Activated T-cell treated with anti-CD3 and anti-CD28 coated beads for 24 hours (primary cell): ENCODE measurements around the gene MAGEL2.
A peak's percentile ranks its signal among the peaks of the same experiment; 100 is the strongest.

Source experiments
- DNase-seq: peaks from one replicate; pipeline ENCODE4 v3.0.0-alpha.2; 2020; ENCODE audit warnings: low read depth

Gene MAGEL2

GRCh38 chr15:23647421-23648370 lies at the start of gene MAGEL2:
MAGEL2 (minus strand) TSS chr15:23647867; CDS start chr15:23647742, 125 bp downstream.
- DNase-seq: no peak

DNA sequence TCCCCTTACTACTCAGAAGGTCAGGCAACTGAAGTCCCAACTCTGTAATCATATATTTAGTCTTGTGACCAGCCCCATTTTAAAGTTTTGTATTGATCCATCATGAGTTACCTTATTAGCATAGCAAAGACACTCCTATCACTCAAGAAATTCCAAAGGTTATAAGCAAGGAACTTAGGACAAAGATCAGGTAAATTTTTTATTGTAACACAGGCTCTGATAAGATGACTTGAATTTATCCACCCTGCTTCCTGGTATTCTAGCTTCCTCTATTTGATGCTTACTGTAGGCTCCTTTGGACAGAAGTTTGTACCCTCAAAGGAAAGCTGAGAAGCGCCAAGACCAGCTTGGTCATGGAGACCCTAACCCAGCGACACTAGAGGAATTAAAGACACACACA lies 47.6 kb upstream of the MAGEL2 start:
- no peak for DNase-seq

DNA sequence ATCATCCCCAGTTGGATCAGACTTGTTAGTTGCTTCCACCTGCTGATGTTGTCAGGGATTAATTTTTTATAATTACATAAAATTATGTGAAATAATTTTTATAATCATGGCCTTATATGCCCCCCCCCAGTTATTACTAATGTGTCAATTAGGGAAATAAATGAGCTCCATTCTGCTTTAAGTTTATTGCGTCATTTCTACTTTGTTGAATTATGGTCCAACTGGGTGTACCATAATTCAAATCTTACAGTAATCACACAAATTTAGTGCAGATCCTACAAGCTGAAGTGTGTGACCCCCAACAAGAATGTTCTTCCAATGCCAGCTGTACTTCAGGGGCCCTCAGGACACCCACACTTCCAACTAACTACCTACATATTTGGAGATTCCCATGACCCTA lies 46.9 kb upstream of the MAGEL2 start:
- DNase-seq: no peak

- no peak for DNase-seq
Observed at GRCh38 chr15:23690450-23690852, 42.8 kb upstream of the MAGEL2 start.

DNA sequence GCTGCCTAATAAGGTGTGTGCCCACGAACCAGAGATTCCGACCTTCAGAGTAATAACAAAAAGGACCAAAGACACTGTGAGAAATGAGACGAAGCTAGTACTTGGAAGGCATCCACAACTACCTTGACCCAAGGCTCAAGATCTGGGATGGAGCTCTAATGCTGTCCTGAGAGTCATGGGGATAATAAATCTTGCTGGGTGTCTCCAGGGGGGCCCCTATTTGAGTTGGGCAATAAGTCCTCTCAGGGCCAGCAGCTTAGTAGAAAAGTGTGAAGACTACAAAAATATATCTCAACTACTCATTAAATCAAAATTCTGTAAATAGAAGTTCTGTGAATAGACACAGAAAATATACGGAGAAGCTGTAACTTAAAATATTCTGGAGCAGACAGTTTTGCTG lies 42.3 kb upstream of the MAGEL2 start:
- DNase-seq: no peak

- no peak for DNase-seq
Observed at GRCh38 chr15:23687143-23687470, 39.4 kb upstream of the MAGEL2 start, which contains the start of gene NDN. NDN (minus strand) TSS chr15:23687305; CDS start chr15:23687217, 88 bp downstream.

DNA sequence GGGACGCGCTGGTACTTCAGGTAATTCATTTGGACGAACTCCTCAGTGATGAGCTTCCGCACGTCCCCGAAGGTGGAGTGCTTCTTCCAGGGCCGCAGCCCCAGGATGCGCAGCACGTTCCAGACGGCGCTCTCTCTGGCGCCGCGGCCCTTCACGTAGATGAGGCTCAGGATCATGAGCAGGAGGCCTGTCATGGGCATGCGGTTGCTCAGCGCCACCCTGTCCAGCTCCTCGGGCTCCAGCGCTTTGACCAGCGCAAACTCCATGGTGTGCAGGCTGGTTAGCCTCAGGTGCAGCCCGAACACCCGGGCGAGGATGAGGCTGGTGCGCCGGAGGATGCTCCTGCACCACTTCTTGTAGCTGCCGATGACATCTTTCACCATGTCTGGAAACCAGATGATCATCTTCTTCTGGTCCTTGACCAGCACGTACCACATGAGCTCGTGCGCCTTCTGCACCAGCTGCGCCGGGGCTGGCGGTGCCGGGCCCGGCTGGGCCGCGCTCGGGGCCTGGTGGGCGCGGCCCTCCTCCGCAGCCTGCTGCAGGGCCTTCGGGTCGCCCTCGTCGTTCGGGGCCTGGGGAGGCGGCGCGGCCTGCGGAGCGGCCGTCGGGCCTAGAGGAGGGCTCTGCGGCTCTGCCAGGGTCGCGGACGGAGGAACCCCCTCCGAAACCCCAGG lies 38.9 kb upstream of the MAGEL2 start:
- DNase-seq: no peak

DNA sequence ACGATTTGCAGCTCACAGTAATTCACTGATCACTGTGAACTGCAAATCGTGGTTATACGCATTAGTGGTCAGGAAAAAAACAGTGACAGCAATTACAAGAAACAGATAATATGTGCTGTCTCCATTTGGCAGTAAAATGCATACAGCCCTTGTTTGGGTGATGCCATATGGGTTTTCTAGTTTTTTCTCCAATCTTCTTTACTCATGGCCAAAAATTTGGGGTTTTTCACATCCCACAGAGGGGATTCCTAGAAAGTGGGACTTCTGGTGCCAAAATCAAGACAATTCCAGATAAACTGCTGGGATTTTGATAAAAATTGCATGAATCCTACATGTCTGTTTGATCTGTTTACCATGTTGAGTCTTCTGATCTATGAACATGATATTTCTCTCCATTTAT lies 23.8 kb upstream of the MAGEL2 start:
- no peak for DNase-seq

GRCh38 chr15:23670970-23671369 lies 23.3 kb upstream of the MAGEL2 start:
- DNase-seq: no peak

DNA sequence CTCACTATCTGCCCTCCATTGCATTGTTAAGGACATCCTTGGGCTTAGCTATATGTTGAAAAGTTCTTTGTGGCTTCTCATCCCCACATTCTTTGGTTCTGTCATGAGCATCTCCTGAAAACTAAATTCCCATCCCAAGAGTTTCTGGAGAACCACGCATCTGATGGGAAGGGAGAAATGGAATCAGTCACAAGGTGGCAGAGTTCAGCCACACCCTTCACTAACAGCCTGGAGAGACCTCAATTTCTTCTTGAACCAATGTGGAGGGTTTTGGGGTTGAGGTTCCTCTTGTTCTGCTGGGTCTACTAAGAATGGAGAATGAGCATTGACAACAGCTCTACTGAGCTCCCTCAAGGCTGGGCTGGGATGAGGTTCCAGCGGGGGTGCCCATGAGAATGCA lies 15.6 kb upstream of the MAGEL2 start:
- DNase-seq: no peak

GRCh38 chr15:23648920-23649515 lies 1.4 kb upstream of the MAGEL2 start:
- DNase-seq: peak; percentile 11

DNA sequence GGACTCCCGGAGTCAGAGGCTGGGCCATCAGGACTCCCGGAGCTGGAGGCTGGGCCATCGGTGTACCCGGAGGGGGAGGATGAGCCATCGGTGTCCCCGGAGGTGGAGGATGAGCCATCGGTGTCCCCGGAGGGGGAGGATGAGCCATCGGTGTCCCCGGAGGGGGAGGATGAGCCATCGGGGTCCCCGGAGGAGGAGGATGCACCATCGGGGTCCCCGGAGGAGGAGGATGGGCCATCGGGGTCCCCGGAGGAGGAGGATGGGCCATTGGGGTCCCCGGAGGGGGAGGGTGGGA lies 719 bp downstream of the MAGEL2 start:
- no peak for DNase-seq

DNA sequence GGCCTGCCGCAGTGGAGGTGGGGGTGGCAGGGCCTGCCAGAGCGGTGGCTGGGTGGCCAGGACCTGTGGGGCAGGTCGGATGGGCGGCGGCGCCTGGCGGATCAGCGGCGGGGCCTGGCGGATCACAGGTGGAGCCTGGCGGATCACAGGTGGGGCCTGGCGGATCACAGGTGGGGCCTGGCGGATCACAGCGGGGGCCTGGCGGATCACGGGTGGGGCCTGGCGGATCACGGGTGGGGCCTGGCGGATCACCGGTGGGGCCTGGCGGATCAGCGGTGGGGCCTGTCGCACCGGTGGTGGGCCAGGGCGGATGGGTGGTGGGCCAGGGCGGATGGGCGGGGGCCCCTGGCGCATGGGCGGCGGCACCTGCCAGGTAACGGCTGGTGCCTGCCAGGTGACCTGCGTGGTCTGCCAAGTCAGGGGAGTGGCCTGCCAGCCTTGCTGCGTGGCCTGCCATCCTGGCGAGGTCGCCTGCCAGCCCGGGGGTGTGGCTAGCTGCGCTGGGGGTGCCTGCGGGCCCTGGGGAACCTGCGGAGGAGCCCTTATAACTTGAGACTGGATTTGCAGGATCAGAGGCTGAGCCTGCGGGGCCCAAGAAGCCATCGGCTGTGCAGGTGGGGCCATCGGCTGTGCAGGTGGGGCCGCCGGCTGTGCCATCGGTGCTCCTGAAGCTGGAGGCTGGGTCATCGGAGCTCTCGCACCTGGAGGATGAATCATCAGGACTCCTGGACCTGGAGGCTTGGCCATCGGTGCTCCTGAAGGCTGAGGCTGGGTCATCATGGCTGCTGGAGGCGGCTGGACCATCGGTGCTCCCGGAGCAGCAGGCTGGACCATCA lies 1.3 kb downstream of the MAGEL2 start:
- DNase-seq: no peak

DNA sequence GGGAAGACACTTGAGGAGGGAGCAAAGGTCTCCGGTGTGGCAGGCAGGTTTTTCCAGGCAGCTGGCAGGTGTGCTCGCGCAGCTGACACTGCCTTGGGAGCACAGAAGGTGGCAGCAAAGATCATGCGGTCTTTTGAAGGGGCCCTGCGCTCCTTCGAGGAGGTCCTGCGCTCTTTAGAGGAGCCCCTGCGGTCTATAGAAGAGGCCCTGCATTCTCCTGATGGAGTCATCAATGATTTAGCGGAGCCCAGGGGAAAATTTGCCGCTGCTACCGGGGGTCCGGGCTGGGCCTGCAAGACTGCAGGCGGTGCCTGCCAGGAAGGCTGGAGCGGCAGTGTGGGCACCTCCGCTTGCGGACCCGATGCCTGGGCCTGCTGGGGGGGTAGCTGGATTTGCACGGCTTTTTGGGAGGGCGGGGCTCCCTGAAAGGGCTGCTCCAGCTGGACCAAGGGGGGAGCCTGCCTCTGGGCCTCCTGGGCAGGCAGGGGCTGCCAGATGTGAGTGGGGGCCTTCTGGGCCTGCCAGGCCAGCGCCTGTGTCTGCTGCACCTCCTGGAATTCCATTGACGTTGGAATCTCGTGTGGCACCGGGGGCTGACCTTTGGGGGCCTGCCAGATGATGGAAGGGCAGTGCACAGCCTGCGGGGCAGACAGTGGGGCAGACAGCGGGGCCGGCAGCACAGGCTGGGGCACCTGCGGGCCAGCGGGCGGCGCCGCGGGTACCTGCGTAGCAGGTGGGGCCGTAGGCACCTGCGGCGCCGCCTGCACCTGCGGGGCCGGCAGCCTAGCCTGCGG lies 2.1 kb downstream of the MAGEL2 start:
- no peak for DNase-seq

- no peak for DNase-seq
Observed at GRCh38 chr15:23644829-23645228, 2.8 kb downstream of the MAGEL2 start.

DNA sequence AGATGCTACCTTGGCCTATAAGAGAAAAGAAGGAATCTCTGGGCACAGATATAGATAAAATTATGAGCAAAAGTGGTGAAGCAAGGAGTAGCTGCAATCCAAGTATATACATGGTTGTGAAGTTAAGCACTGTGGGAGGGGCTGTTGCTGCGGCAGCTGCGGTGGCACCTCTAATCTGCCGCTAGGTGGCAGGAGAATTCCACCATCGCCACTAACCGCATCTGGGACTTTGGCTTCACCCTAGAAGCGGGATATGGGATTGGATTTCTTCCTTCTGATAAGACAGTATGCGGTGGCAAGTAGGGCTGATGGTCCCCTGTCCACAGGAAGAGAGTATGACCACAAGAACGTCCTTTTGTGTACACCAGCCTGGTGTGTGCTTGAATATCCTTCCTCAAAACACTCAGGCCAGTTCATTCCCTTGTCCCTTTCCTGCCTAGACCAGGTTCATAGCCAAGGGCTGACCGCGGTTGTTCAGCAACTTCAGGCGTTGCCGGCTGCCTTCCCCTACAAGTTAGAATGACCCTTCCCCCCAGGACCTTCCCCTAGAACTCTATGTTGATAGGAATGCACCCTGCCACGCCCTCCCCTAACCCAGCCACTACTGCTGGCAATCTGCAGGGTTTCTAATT lies 5.1 kb downstream of the MAGEL2 start:
- peak; percentile 17 for DNase-seq

- no peak for DNase-seq
Observed at GRCh38 chr15:23634181-23634580, 13.5 kb downstream of the MAGEL2 start.

GRCh38 chr15:23629234-23629805 lies 18.3 kb downstream of the MAGEL2 start:
- no peak for DNase-seq

GRCh38 chr15:23628612-23629233 lies 18.9 kb downstream of the MAGEL2 start:
- no peak for DNase-seq

GRCh38 chr15:23616536-23616935 lies 31.1 kb downstream of the MAGEL2 start:
- DNase-seq: no peak
